PFSK-1 (cell line): ENCODE data around the gene STBD1.

Source experiments
- FOXP2 ChIP-seq: optimal IDR thresholded peaks from 2 replicates; pipeline ENCODE3; 2011; ENCODE audit warnings: borderline replicate concordance, control low read depth, inconsistent platforms; ENCODE audit not compliant: insufficient read depth; ENCODE audit errors: extremely low read length, extremely low read depth
- POLR2AphosphoS5 ChIP-seq: IDR thresholded peaks from 2 replicates; pipeline ENCODE4 v1.6.1; 2012; ENCODE audit warnings: low read depth, mild to moderate bottlenecking, control low read depth, low read length, moderate library complexity
- REST ChIP-seq, 2 experiments: IDR thresholded peaks; 2 replicates each; pipeline versions ENCODE4 v1.6.1 to v1.8.0; 2011 to 2012; ENCODE audit warnings: low read depth in 2 of 2, low read length in 2 of 2, control low read depth in 1 of 2, inconsistent platforms in 1 of 2, mild to moderate bottlenecking in 1 of 2, moderate library complexity in 1 of 2; ENCODE audit not compliant: insufficient read depth in 1 of 2
- SIN3A ChIP-seq: IDR thresholded peaks from 2 replicates; pipeline ENCODE4 v1.6.1; 2012; ENCODE audit warnings: mild to moderate bottlenecking, low read length, moderate library complexity, borderline replicate concordance; ENCODE audit not compliant: insufficient read depth
- TAF1 ChIP-seq: IDR thresholded peaks from 2 replicates; pipeline ENCODE4 v1.6.1; 2012; ENCODE audit warnings: low read length, control low read depth, borderline replicate concordance; ENCODE audit not compliant: insufficient read depth

STBD1 gene

GRCh38 chr4:76334885-76335284, 28.4 kb downstream of the STBD1 start:
- TF ChIP-seq SIN3A: no peak
- no peak for TF ChIP-seq FOXP2
- no peak for TF ChIP-seq POLR2AphosphoS5
- no peak for TF ChIP-seq REST (IDR thresholded peaks at IDR 0.05; ENCODE audit: insufficient read depth in 1 of 2, low read depth in 2 of 2, low read length in 2 of 2)
- TF ChIP-seq TAF1: no peak

- TF ChIP-seq REST (IDR thresholded peaks at IDR 0.05; ENCODE audit: insufficient read depth in 1 of 2, low read depth in 2 of 2, low read length in 2 of 2) (no peak), TAF1 (no peak), POLR2AphosphoS5 (no peak), FOXP2 (no peak), SIN3A (no peak)
Observed at GRCh38 chr4:76339364-76339763, 32.8 kb downstream of the STBD1 start.

GRCh38 chr4:76341063-76341462, 34.5 kb downstream of the STBD1 start:
- no peak for TF ChIP-seq REST (IDR thresholded peaks at IDR 0.05; ENCODE audit: insufficient read depth in 1 of 2, low read depth in 2 of 2, low read length in 2 of 2)

GRCh38 chr4:76342191-76342590, 35.7 kb downstream of the STBD1 start:
- TF ChIP-seq REST (IDR thresholded peaks at IDR 0.05; ENCODE audit: insufficient read depth in 1 of 2, low read depth in 2 of 2, low read length in 2 of 2) (no peak), SIN3A (no peak), POLR2AphosphoS5 (no peak), FOXP2 (no peak), TAF1 (no peak)

- TF ChIP-seq REST (IDR thresholded peaks at IDR 0.05; ENCODE audit: insufficient read depth in 1 of 2, low read depth in 2 of 2, low read length in 2 of 2): no peak
- no peak for TF ChIP-seq SIN3A
- TF ChIP-seq POLR2AphosphoS5: no peak
- no peak for TF ChIP-seq FOXP2
- no peak for TF ChIP-seq TAF1
Observed at GRCh38 chr4:76342803-76343202, 36.3 kb downstream of the STBD1 start.
